Stimulated activated CD8-positive, alpha-beta memory T cell treated with anti-CD3 and anti-CD28 coated beads, Interleukin-4, amount 100 ng/mL, for 4 hours (primary cell): ENCODE data around the gene SIPA1.
"Not testable (repeated sequence)": the region's sequence is repeated elsewhere in the genome, so short reads cannot be mapped to it uniquely, and the experiment has no call there.

Experiments used
- DNase-seq, 2 donors: peaks; one replicate each; pipeline ENCODE4 v3.0.0-alpha.2; 2020; ENCODE audit warnings: low read depth in 2 of 2, low spot score in 1 of 2

Gene SIPA1

DNA sequence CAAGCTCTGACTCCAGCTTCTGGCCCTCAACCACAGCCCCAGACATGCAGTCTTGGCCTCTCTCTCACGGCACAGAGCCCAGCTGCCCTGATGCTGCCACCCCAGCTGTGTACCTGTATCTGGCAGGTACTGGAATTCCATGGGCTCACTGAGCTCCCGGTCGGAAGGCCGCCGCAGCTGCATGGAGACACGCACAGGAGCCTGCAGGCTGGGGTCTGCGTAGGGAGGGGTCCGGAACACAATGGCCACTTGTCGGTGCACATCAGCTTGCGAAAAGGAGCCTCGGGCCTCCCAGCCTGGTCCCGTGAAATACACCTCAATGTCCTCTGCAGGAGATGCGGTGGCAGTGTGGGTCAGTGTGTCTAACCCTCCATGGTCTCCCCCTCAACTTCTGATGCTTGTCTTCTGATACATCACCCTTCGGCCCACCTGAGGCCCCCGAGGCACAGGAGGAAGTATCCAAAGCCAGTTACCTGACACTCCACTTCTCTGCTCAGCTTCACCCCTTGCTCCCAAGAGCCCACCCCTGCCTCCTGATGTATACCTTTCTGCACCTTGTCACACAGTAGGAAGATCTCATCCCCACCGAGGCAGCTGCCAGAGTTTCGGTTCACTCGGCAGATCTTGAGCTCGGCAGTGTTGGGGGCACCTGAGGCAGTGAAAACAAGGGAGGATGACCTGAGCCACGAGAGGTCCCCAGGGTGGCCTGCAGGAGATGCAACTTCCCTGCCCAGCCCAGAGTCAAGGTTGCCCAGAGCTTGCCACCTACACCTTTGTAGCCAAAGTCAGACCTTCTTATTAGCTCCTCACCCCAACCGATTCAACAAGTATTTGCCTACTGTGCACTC lies 20.5 kb downstream of the SIPA1 start:
- DNase-seq, result no peak

DNA sequence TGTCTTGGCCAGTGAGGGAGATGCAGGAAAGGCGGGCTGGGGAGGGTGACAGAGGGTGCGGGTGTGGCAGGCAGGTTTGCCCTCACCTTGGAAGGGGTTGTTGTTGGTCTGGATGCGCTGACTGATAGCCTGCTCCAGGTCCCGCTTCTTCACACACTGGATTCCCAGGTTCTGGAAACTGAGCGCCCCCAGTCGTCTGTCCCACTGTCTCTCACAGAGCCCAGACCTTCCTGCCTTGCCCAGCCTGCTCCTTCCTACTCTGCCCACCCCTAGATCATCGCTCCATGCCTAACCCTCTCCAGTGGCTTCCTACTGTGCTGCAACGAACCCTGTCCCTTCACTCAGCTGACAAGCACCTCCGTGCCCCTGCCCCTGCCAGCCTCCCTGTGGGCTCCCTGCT lies 22.1 kb downstream of the SIPA1 start:
- DNase-seq, result no peak

DNA sequence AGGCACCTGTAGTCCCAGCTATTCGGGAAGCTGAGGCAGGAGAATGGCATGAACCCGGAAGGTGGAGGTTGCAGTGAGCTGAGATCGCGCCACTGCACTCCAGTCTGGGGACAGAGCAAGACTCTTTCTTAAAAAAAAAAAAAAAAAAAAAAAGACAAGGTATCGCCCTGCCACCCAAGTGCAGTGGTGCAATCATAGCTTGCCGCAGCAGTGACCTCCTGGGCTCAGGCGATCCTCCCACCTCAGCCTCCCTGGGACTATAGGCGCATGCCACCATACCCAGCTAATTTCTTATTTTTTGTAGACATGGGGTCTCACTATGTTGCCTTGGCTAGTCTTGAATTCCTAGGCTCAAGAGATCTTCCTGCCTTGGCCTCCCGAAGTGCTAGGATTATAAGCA lies 23.0 kb downstream of the SIPA1 start:
- not testable (repeated sequence) for DNase-seq

DNA sequence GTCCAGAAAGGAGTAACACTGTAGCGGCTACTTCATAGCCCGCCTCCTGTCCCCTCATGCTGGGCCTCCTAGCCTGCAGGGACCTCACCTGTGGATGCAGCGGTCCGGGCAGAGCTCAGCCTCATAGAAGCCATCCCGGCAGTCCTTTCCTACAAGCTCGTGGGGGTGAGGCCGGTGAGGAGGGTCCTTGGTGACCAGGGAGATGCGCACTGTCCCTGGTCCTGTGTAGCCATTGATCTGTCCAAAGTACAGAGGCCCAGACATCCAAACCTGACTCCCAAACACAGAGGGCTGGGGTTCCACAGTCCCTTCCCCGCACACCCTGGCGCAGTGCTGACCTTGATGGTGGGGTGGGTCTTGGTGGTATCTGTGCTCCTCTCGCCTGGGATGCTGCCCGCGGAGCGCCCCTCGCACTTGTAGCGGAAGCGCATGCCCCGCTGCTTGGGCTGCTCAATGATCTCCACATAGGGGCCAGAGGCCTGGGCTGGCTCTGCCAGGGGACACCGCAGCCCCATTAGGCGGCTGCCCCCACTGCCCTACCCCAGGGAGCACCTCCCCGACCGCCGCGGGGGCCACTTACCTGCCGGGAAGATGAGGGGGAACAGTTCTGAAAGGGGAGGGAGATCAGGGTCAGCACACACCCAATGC lies 23.8 kb downstream of the SIPA1 start:
- no peak for DNase-seq

DNA sequence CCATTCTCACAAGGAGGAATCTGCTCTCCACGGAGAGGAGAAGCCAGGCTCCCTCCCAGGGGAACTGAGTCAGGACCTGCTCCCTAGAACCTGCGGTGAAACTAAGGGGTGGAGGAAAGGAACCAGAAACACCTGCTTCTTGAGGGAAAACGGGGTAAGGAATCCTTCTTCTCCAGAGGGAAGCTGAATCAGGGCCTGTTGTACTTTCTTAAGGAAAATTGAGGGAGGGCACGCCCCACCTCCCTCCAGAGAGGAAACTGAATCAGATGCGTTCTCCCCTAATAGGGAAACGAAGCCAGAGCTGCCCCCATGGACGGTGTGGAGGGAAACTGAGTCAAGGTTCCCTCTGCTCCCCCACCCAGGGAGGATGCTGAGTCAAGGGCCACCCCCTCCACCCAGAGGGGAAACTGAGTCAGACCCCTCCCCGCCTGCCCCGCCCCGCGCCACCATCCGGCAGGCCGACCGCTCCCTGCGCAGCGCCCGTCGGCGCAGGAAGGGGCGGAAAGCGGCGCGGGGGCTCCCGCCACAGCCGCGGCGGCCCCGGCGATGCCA lies 24.4 kb downstream of the SIPA1 start:
- DNase-seq, result no peak

DNA sequence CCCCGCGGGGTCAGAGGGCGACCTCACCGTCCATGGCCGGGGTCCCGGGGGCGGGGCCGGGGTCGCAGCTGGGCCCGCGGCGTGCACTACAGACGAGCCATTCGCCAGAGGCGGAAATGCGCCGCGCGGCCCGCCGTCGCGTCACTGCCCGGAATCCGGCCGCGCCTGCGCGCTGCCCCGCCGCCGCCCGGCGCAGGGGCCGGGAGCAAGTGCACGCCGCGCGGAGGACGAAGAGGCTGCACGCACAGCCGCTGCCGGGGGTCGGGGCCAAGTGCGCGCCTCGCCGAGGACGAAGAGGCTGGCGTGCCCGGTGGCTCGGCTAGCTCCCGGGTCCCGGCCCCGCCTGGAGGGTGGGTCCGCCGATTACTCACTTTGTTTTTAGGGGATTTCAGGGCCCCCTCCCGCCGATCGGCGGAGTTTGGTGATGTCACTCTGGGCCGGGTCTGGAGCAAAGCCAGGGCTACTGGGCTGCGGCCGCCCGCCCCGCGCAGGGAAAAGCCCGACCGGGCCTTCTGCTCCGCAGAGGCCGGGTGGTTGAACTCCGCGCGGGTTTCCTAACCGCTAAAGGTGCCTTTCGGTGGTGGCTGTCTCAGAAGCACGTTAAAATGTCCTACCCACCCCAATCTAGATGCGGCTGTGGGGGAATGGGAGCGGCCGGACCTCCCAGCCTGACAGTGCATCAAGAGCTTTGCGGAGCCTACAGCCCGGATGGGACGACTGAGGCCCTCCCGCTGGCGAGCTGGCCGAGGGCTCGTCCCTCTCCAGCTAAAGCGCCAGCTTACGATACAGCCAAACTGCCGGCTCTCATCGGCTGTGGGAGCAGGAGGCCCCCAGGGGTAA lies 25.1 kb downstream of the SIPA1 start, which contains the start of gene RELA:
RELA (minus strand) TSS at position 118 of the 840 bp plus-strand sequence; CDS start at position 34, 84 bp downstream.
- peak; percentile 70 to 85 for DNase-seq

DNA sequence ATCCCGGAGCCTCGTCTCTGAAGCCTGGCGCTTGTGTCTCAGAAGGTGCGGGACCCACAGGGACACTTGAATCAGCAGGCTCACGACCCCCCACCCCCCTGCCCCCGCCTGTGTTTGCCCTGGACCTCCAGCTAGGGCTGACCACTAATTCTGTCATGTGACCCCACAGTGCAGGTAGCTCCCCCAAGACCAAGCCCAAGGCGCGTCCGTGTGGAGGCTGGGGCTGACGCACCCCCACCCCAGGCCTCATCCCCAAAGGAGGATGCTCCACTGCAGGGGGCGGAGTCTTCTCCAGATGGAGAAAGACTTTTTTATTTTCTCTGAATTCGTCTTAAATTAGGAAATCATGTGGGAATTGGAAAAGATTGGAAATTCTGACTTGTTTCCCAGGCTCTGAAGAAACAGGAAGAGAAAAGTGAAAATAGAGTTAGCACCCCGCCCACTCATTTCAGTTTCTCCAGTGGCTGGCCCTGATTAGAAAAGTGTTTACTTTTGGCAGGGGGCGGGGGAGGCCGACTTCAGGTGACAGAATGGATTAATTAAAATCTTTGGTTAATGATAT lies 25.8 kb downstream of the SIPA1 start:
- no peak for DNase-seq

DNA sequence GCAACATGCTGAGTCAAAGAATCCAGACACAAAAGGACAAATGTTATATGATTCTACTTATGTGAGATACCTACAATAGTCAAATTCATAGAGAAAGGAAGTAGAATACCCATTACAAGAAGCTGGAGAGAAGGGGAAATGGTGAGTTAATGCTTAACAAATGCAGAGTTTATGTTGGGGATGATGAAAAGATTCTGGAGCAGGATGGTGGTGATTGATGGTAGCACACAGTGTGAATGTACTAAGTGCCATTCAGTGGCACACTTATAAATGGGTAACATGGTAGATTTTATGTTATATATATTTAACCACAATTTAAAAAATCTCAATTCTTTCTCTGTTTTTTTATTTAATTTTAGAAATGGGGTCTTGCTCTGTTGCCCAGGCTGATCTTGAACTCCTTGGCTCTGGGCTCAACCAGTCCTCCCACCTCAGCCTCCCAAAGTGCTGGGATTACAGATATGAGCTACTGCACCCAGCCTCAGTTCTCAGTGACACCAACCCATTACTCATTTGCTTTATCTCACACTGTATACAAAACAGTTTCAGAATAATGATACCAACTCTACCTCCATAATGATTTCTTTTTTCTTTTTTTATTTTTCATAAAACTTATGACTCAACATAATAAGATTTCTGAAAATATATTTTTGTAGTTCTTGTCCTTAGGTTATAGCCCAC lies 34.4 kb downstream of the SIPA1 start:
- no peak for DNase-seq

DNA sequence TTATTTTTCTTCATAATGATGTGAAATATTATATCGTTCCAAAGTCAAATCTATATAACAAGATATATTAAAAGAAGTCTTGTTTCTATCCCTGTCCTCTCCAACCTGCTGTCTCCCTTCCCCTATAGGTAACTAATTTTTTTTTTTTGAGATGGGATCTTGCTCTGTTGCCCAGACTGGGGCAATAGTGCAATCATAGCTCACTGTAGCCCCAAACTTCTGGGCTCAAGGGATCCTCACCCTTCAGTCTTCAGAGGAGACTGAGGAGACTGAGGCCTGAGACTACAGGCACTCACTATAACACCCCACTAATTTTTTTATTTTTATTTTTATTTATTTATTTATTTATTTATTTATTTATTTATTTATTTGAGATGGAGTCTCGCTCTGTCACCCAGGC lies 35.1 kb downstream of the SIPA1 start:
- no peak for DNase-seq

DNA sequence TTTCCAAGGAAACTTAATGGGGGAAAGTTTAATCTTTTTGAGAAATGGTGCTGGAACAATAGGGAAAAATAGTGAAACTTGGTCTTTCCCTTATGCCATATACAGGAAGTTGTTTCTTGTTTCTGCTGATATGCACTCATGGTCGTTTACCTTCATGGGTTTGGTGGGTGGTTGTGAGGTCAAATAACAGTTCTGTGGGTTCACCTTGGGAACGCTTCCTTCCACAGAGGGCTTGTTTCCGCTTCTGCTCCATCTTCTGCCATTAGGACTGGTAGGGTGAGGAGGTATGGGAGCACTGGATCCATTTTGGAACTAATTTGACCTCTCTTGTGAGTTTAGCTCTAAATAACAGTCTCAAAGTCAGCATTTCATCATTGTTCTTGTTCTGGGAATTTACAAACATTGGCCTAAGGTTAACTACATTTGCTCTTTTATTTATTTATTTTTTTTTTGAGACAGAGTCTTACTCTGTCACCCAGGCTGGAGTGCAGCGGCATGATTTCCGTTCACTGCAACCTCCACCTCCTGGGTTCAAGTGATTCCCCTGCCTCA lies 42.4 kb downstream of the SIPA1 start:
- no peak for DNase-seq

DNA sequence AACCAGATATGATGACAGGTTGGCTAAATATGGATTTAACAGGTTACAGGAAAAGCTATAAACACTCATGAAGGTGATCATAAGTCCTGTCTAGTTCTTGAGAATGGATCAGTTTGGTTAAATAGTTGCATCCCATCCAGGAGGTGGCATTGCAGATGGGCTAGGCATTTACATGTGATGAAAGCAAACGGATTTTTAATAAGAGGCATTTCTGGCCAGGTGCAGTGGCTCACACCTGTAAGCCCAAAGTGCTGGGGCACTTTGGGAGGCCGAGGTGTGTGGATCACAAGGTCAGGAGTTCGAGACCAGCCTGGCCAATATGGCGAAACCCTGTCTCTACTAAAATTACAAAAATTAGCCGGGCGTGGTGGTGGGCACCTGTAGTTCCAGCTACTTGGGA lies 45.6 kb downstream of the SIPA1 start:
- DNase-seq, result not testable (repeated sequence)

DNA sequence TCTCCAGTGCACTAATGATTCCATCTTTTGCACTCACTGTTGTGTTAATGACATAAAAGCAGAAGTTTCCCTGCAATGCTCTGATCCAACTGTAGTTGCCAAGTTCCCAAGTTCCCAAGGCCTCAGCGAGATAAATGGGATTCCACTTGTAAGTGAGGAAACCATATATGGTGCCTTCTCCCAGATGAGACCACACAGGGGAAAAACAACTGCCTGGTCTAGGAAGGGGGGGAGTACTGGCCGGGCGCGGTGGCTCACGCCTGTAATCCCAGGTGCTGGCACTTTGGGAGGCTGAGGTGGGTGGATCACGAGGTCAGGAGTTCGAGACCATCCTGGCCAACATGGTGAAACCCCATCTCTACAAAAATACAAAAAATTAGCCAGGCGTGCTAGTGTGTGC lies 48.1 kb downstream of the SIPA1 start:
- DNase-seq, result no peak

DNA sequence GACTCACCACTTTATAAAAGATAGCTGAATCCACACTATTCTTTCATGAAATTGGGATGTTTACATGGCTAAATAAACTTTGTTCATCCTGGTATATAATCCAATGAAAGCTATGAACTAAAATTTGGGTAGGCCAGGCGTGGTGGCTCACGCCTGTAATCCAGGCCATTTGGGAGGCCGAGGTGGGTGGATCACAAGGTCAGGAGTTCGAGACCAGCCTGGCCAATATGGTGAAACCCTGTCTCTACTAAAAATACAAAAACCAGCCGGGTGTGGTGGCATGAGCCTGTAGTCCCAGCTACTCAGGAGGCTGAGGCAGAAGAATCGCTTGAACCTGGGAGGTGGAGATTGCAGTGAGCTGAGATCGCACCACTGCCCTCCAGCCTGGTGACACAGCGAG lies 53.9 kb downstream of the SIPA1 start:
- DNase-seq, result not testable (repeated sequence)

DNA sequence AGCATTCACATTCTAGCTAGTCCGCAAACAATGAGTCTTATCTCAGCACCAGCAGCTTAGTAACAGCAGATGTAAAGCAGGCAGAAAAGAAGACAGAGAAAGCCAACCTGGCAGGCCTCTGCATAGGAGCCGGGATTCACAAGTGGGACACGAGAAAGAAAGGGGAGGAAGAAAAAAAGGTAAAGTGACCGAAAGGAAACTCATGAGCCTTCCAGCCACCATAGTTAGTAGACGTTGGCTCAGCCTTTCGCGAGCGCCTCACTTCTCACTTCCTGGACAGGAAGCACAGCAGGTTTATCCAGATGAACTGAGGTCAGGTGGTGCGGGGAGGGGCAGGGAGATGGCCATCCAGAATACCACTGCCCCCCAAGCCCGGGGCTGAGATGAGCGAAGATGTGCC lies 54.5 kb downstream of the SIPA1 start:
- no peak for DNase-seq

DNA sequence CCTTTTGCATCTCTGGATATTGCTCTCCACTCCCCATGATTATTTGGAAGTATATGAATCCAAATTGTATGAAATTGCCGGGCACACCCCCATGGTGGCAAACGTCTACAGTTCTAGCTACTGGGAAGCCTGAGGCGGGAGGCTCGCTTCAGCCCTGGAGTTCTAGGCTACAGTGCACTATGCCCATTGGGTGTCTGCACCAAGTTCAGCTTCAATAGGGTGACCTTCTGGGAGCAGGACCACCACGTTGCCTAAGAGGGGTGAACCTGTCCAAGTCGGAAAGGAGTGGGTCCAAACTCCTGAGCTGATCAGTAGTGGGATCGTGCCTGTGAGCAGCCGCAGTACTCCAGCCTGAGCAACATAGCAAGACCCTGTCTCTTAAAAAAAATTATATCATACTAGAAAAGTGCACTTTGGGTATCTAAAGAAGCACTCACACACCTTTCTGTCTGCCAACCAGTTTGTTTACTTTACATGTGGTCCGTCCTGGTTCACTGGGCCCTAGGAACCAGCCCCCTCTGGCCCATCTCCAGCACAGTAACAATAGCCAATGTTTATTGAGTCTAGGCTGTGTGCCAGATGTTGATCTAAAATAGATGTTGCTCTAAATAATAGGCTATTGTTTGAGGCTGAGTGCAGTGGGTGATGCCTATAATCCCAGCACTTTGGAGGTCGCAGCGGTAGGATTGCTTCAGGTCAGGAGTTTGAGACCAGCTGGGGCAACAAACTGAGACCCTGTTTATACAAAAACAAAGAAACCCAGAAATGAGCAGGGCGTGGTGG lies 57.7 kb downstream of the SIPA1 start:
- DNase-seq, result no peak

DNA sequence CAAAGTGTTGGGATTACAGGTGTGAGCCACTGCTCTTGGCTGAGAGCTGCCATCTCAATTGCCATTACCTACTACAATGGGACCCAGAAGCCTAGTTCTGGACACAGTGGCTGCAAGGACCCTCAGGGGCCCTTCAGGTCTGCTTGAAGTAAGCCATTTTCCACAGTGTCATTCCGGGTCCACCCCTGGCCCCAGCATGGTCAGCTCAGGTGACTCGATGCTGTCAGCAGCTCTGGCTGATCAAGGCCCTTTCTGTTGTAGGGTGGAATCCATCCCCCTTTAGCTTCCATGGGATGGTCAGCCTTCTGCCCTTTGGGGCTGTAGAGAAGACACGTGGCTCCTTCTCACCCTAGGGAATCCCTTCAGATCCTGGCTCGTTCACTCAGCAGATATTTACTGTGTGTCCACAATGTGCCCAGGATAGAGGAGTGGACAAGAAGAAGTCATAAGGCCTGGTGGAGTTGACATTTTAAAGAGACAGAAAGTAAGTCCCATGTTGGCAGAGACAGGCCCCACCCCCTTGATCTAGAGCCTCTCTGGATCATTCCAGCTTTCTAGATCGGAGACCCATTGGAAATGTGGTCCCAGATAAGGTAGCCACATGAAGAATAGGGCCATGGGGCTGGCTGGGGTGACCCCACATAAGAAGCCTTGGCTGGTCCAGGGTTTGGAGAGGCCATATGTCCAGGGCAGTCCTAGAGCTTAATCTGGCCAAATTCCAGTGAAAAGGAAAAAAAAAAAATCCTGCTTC lies 59.1 kb downstream of the SIPA1 start:
- no peak for DNase-seq

DNA sequence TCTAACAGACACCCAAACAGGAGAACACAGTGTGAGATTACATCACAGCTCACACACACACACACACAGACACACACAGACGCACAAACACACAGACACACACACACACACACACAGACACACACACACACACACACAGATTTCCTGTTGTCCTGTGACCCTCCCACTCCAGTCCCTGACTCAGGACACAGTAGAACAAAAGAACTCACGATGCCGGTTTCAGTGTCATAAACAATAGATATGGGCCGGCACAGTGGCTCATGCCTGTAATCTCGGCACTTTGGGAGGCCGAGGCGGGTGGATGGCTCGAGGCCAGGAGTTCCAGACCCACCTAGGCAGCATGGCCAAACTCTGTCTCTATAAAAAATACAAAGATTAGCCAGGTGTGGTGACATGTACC lies 60.3 kb downstream of the SIPA1 start:
- no peak for DNase-seq

DNA sequence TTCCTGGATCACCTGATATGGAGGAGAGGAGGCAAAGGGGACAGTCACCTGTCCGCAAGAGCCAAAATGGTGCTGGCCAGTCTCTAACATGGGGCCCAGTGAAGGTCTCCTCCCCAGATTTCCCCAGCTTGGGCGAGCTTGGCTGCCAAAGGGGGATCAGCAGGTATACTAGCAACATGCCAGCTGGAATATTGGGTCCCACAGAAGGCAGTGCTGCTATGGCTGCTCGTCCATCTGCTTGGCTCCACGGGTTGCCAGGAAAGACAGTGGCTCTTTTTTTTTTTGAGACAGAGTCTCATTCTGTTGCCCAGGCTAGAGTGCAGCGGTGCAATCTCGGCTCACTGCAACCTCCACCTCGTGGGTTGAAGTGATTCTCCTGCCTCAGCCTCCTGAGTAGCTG lies 61.4 kb downstream of the SIPA1 start:
- no peak for DNase-seq

DNA sequence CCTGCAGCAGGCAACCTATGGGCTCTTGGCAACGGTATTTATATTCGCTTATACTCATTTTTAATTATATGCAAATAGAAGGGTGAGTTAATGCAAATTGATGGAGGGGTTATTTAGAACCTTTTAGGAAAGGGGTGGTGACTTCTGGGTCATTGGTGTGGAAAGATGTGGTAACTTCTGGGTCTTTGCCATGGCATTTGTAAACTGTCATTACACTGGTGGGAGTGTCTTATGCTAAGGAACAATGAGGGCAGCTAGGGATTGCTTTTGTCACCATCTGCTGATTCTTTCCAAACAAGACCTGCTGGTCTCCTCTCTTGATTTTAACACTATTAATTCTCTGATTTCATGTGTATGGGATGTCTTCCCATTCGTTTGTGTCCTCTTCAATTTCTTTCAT lies 62.5 kb downstream of the SIPA1 start:
- DNase-seq, result no peak
